GM21515 (cell line): ENCODE data around the gene SAMD13.

Experiments
- ATAC-seq: cut with Tn5 transposase; IDR thresholded peaks from one replicate; pipeline ENCODE4 v1.9.1; 2021; ENCODE audit not compliant: unreplicated experiment

The SAMD13 gene

GRCh38 chr1:84370266-84370665 lies 68.8 kb downstream of the SAMD13 start:
- ATAC-seq, result no peak

GRCh38 chr1:84370831-84371394 lies 69.4 kb downstream of the SAMD13 start:
- ATAC-seq, result no peak

GRCh38 chr1:84373436-84374141 lies 72.1 kb downstream of the SAMD13 start:
- no peak for ATAC-seq

- no peak for ATAC-seq
Observed at GRCh38 chr1:84374991-84375696, 73.6 kb downstream of the SAMD13 start.

GRCh38 chr1:84376000-84376910 lies 74.7 kb downstream of the SAMD13 start:
- no peak for ATAC-seq

GRCh38 chr1:84377480-84378095 lies 76.1 kb downstream of the SAMD13 start:
- no peak for ATAC-seq

- ATAC-seq, result no peak
Observed at GRCh38 chr1:84379138-84379916, 77.8 kb downstream of the SAMD13 start.

GRCh38 chr1:84379917-84380180 lies 78.3 kb downstream of the SAMD13 start:
- ATAC-seq, result no peak

- no peak for ATAC-seq
Observed at GRCh38 chr1:84382127-84382526, 80.6 kb downstream of the SAMD13 start.

- no peak for ATAC-seq
Observed at GRCh38 chr1:84385347-84385746, 83.8 kb downstream of the SAMD13 start.

GRCh38 chr1:84386716-84387479 lies 85.4 kb downstream of the SAMD13 start:
- ATAC-seq, result no peak

GRCh38 chr1:84387480-84388163 lies 86.1 kb downstream of the SAMD13 start:
- no peak for ATAC-seq

- no peak for ATAC-seq
Observed at GRCh38 chr1:84390226-84390625, 88.7 kb downstream of the SAMD13 start.

GRCh38 chr1:84398175-84399155 lies 97.0 kb downstream of the SAMD13 start, which contains the start of gene DNASE2B:
TSS of gene DNASE2B (plus strand) at chr1:84398484. CDS start at chr1:84398565, 81 bp downstream.
- ATAC-seq, result no peak
